ENCODE data around the gene SPTY2D1.
"Not testable (repeated sequence)": the region's sequence is repeated elsewhere in the genome, so short reads cannot be mapped to it uniquely, and the experiment has no call there.

SPTY2D1 gene

DNA sequence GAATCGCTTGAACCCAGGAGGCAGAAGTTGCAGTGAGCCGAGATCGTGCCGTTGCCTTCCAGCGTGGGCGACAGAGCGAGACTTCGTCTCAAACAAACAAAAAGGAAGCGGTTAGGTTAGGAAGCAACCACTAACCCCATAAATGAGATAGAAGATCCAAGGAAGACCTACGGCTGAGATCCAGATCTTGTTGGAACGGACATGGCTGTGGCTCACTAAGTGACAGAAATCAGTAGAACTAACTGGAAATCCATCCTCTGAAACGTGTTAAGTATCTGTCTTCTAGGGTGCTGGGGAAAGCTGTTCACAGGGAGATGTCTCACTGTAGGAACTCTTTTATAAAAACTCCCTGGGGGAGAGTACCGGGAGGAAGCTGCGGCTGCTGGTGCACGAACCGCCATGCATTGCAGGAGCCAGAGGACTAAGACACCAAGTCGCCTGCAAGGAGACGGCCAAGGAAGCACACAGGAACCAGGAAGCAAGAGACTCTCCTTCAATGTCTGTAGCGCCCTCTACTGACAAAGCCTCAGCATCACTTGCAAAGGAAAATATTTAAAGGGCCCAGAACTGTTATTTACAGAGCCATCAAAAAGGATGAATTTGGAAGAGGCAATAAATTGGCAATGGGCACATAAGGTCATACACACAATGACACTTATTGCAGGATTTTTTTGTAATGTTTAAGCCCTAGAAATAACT lies 16.9 kb upstream of the SPTY2D1 start:
- no peaks in the 10 kb centered on the region for H3K9me3 Mint-ChIP-seq

DNA sequence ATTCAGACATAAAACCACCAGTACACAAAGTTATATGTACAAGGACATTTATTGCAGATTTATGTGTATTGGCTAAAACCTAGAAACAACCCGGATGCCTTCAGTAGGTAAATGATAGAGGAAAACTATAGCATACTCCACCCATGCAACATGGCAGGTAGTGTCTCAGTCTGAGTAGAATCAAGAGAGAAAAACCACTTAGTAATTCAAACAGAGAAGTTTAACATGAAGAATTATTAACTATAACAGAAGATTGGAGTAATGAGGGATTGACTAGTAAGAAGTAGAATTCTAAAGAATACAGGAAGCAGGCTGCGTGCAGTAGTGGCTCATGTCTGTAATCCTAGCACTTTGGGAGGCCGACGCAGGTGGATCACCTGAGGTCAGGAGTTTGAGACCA lies 16.2 kb upstream of the SPTY2D1 start:
- H3K27ac Mint-ChIP-seq (ENCODE audit: low read depth): no peak overlapping the region
- no peaks in the 10 kb centered on the region for H3K36me3 Mint-ChIP-seq (ENCODE audit: insufficient read depth)
- no peak overlapping the region for H3K4me3 Mint-ChIP-seq
- DNase-seq (ENCODE audit: low spot score in 2 of 2) (no peak), ATAC-seq (replicated peaks; ENCODE audit: extremely low read depth, poor library complexity, severe bottlenecking) (no peak)
- no peaks in the 10 kb centered on the region for H3K27me3 Mint-ChIP-seq
- H3K4me1 Mint-ChIP-seq: no peaks in the 10 kb centered on the region
- no peaks in the 10 kb centered on the region for H3K9me3 Mint-ChIP-seq

More for the DNA sequence above, 16.9 kb upstream of the SPTY2D1 start:
- no peak overlapping the region for H3K4me3 Mint-ChIP-seq
- no peak for ATAC-seq (replicated peaks; ENCODE audit: extremely low read depth, poor library complexity, severe bottlenecking)
- H3K27ac Mint-ChIP-seq (ENCODE audit: low read depth): no peak overlapping the region
- no peaks in the 10 kb centered on the region for H3K4me1 Mint-ChIP-seq
- DNase-seq (ENCODE audit: low spot score in 2 of 2): no peak
- no peaks in the 10 kb centered on the region for H3K36me3 Mint-ChIP-seq (ENCODE audit: insufficient read depth)
- no peaks in the 10 kb centered on the region for H3K27me3 Mint-ChIP-seq

DNA sequence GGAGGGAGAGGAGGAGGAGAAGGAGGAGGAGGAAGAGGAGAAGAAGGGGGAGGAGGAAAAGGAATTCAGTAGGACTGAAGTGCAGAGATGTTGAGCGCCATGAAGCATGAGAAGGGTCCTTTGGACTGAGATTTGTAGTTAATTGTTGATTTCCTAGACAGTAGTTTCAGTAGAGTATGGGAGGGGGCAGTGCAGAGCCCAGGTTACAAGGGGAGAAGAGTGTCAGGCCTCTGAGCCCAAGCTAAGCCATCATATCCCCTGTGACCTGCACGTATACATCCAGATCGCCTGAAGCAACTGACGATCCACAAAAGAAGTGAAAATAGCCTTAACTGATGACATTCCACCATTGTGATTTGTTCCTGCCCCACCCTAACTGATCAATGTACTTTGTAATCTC lies 8.9 kb upstream of the SPTY2D1 start:
- DNase-seq (ENCODE audit: low spot score in 2 of 2); H3K4me3 Mint-ChIP-seq; H3K36me3 Mint-ChIP-seq (ENCODE audit: insufficient read depth); H3K9me3 Mint-ChIP-seq; ATAC-seq (replicated peaks; ENCODE audit: extremely low read depth, poor library complexity, severe bottlenecking); H3K4me1 Mint-ChIP-seq; H3K27ac Mint-ChIP-seq (ENCODE audit: low read depth): not testable (repeated sequence)
- peaks cover 22% of the 10 kb centered on the region for H3K27me3 Mint-ChIP-seq

DNA sequence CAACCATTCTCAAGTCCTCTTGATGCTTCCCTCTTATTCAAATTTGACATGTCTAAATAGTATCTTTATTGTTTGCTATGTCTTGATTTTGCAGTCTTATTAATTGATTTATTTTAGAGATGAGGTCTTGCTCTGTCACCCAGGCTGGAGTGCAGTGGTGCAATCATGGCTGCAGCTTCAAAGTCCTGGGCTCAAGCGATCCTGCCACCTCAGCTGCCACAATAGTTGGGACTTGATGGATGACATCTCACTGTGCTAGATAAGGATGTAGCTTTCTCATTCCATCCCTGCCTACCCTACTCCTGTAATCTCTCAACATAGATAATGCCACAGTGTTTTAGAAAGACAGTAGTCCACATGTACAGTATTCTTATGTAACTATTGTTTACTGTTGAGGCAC lies 7.5 kb upstream of the SPTY2D1 start:
- H3K36me3 Mint-ChIP-seq (ENCODE audit: insufficient read depth): no peaks in the 10 kb centered on the region
- no peak for DNase-seq (ENCODE audit: low spot score in 2 of 2)
- H3K27me3 Mint-ChIP-seq: peaks cover 32% of the 10 kb centered on the region
- no peak overlapping the region for H3K27ac Mint-ChIP-seq (ENCODE audit: low read depth)
- H3K9me3 Mint-ChIP-seq: no peaks in the 10 kb centered on the region
- ATAC-seq (replicated peaks; ENCODE audit: extremely low read depth, poor library complexity, severe bottlenecking): no peak
- no peaks in the 10 kb centered on the region for H3K4me1 Mint-ChIP-seq
- H3K4me3 Mint-ChIP-seq: no peak overlapping the region

DNA sequence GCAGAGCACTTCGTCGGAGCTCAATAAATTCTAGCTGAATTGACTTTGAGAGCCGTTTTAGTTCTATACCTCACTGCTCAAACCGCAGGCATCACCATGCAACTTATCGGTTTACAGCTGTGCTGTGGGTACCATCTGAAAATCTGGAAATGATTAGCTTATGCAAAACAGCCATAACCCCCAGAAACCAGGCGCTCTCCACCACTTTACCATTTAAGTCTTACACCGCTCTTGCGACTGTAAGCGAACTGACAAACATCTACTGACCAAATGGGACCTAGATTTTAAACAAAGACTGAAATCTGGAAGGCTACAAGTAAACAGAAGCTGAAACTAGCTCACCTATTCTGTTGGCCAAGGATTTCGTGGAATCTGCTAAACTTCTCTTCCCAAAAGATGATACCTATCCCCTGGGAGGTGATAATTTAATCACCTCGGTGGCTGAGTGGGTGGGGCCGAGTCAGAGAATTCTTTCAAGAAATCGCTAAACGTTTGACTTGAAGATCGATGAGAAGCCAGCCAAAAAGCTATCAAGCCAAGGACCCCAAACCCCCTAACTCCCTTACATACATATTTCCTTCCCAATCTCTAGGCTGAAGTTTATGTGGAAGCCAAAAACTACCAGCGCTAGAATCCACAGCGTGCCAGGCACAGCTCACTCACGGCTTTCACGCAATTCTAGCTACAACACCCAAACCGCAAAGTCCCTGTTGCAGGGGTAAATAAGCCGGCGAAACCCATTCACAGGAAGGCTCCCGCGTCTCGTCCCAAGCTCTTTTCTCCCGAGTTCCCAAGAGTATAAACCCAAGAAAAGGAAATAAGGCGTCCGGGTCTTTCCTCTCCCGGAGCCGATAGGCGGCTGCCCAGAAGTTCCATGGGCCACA lies 644 bp downstream of the SPTY2D1 start:
- Mint-ChIP-seq H3K9me3 (no peaks in the 10 kb centered on the region), H3K27me3 (peaks cover 10% of the 10 kb centered on the region), H3K36me3 (ENCODE audit: insufficient read depth) (peaks cover 18% of the 10 kb centered on the region), H3K4me3 (peak overlapping the region; percentile 84), H3K27ac (ENCODE audit: low read depth) (peak overlapping the region; percentile 97), H3K4me1 (peaks cover 28% of the 10 kb centered on the region)
- ATAC-seq (replicated peaks; ENCODE audit: extremely low read depth, poor library complexity, severe bottlenecking): peak; percentile 21
- no peak for DNase-seq (ENCODE audit: low spot score in 2 of 2)

DNA sequence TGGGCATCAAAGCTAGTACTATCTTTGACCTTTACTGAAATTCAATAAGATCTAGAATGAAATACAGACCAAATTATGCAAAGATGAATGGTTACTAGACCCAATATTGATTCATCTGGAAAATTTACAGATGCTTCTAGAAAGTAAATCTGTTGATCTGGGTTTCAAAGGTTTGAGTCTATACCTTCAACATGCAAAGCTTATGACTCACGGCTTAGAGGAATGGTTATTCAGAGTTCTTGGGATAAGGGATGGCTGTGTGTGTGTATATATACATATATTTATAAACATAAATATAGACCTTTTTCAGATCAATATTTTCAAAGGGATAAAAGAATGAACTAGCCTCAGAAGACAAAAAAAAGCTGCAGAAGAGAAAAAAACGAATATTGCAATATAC lies 1.3 kb downstream of the SPTY2D1 start:
- H3K4me1 Mint-ChIP-seq: peaks cover 35% of the 10 kb centered on the region
- DNase-seq (ENCODE audit: low spot score in 2 of 2) (no peak), ATAC-seq (replicated peaks; ENCODE audit: extremely low read depth, poor library complexity, severe bottlenecking) (no peak)
- peaks cover 10% of the 10 kb centered on the region for H3K27me3 Mint-ChIP-seq
- no peaks in the 10 kb centered on the region for H3K9me3 Mint-ChIP-seq
- H3K4me3 Mint-ChIP-seq: peak overlapping the region; percentile 84
- H3K36me3 Mint-ChIP-seq (ENCODE audit: insufficient read depth): peaks cover 18% of the 10 kb centered on the region
- H3K27ac Mint-ChIP-seq (ENCODE audit: low read depth): no peak overlapping the region

DNA sequence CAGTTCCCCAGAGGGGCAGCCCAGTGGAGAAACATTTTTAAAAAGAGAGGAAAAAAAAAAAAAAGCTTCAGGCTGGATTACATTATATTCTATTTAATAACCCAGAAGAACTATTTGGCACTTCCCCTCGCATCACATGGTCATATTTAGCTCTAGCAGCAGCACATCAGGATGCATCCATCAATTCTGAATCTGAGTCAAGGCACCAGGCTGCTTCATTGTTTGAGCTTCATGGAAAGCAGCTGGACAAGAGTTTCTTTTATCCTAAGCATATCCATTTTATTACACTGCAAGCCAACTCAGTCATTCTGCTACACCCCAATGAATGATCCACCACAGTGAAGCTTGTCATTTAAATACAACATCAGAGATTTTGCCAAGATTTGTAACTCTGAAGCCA lies 10.0 kb downstream of the SPTY2D1 start:
- Mint-ChIP-seq H3K27ac (ENCODE audit: low read depth) (no peak overlapping the region), H3K4me1 (peaks cover 39% of the 10 kb centered on the region), H3K27me3 (no peaks in the 10 kb centered on the region), H3K4me3 (no peak overlapping the region), H3K9me3 (no peaks in the 10 kb centered on the region), H3K36me3 (ENCODE audit: insufficient read depth) (peaks cover under 1% of the 10 kb centered on the region)
- DNase-seq (ENCODE audit: low spot score in 2 of 2) (no peak), ATAC-seq (replicated peaks; ENCODE audit: extremely low read depth, poor library complexity, severe bottlenecking) (no peak)

DNA sequence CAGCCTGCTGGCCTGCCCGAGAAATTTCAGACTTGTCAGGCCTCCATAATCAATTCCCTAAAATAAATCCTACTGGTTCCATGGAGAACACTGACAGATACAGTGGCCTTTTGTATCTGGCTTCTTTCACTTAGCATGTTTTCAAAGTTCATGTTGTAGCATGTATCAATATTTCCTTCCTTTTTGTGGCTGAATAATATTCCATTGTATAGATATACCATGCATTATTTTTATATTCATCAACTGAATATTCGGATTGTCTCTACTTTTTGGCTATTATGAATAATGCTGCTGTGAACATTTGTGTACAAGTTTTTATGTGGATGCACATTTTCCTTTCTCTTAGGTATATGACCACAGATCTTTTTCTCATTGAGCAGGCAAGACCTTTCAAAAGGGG lies 10.4 kb downstream of the SPTY2D1 start:
- DNase-seq (ENCODE audit: low spot score in 2 of 2): no peak
- Mint-ChIP-seq H3K27me3 (no peaks in the 10 kb centered on the region), H3K4me3 (no peak overlapping the region), H3K9me3 (no peaks in the 10 kb centered on the region), H3K4me1 (peaks cover 40% of the 10 kb centered on the region), H3K36me3 (ENCODE audit: insufficient read depth) (no peaks in the 10 kb centered on the region), H3K27ac (ENCODE audit: low read depth) (no peak overlapping the region)
- no peak for ATAC-seq (replicated peaks; ENCODE audit: extremely low read depth, poor library complexity, severe bottlenecking)

DNA sequence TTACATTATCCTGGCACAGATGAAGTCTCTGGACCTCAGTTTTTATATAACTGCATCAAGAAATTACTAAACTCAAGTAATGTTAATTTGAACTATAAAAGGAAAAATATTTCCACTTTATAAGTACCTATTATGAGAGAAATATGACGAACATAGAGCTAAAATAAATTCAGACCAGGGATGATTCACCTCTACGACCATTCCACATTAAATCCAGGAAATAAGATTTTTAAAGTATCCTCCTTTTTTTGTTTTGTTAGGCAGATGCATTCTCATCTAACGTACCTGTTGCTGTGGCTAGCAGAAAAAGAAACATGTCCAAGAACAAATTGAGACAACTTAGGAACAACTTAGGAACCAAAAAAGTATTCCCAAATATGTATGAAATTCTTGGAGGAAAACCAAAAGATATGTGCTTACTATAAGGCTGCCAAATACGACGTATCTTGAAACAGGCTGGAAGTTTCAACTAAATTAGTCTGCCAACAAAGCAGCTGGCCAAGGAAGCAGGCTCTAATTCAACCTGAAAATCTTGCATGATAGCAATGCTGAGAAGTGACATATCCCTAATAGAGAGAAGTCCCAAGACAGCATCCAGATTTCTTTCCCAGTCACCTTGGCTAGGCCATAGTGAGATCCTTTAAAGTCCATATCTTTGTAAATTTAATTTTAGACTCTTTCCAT lies 15.7 kb downstream of the SPTY2D1 start:
- DNase-seq (ENCODE audit: low spot score in 2 of 2) (no peak), ATAC-seq (replicated peaks; ENCODE audit: extremely low read depth, poor library complexity, severe bottlenecking) (no peak)
- peak overlapping the region; percentile 59 for H3K27ac Mint-ChIP-seq (ENCODE audit: low read depth)
- no peaks in the 10 kb centered on the region for H3K9me3 Mint-ChIP-seq
- H3K27me3 Mint-ChIP-seq: no peaks in the 10 kb centered on the region
- peak overlapping the region; percentile 66 for H3K4me3 Mint-ChIP-seq
- H3K4me1 Mint-ChIP-seq: peaks cover 44% of the 10 kb centered on the region
- peaks cover 24% of the 10 kb centered on the region for H3K36me3 Mint-ChIP-seq (ENCODE audit: insufficient read depth)

DNA sequence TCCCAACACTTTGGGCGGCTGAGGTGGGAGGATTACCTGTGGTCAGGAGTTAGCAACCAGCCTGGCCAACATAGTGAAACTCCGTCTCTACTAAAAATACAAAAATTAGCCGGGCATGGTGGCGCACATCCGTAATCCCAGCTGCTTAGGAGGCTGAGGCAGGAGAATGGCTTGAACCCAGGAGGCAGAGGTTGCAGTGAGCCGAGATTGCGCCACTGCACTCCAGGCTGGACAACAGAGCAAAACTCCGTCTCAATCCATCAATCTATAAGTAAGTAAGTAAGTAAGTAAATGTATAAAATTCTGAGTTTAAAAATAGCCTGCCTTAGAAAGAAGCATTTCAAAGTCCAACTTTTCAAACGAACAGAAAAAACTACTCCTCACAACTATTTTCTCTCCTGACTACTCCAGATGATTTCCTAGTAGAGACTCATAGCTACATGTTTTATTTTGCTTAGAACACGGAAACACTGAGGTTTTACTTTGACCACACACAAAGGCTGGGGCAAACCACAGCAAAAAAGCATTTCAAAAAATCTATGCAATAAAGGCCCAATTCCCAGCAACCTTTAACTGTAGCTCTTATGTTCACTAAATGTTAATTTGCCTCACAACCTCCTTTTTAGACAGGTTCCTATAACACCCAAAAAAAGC lies 16.3 kb downstream of the SPTY2D1 start:
- Mint-ChIP-seq H3K4me3 (peak overlapping the region; percentile 66), H3K4me1 (peaks cover 44% of the 10 kb centered on the region), H3K27ac (ENCODE audit: low read depth) (peak overlapping the region; percentile 59)

DNA sequence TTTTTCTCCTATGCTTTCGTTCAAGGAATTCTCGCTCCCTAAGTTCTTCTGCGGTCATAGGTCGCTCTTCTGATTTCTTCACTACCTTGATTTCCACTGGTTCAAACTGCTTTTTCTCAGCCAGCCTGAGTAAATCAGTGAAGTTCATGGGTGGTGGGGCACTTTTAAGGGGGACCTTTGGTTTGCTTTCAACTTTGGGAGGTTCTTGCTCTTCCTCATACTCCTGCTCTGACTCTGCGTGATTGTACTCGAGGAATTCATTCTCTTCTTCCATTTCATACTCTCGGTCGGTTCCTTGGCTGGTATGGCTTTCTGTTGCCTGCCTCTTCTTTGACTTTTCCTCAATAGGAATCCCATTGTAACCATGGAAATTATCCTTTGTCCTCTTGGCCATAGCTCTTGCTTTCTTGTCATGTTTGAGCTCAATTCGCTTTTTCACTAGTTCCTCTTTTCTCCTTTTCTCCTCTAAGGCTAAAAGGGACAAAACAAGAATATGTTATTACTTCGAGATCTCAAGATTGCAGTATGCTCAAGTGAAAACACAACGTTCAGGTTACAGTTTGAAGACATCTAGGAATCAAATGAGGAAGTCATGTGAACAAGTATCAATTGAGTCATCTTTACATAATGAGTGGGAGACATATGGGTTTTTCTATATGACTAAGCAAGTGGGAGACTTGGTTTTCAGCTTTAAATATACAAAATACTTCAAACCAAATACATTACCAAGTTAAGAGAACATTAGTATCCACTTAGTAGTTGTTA lies 18.3 kb downstream of the SPTY2D1 start:
- no peak for DNase-seq (ENCODE audit: low spot score in 2 of 2)
- Mint-ChIP-seq H3K27ac (ENCODE audit: low read depth) (peak overlapping the region; percentile 15), H3K27me3 (no peaks in the 10 kb centered on the region), H3K9me3 (no peaks in the 10 kb centered on the region), H3K4me1 (peaks cover 33% of the 10 kb centered on the region), H3K36me3 (ENCODE audit: insufficient read depth) (peaks cover 31% of the 10 kb centered on the region), H3K4me3 (no peak overlapping the region)
- no peak for ATAC-seq (replicated peaks; ENCODE audit: extremely low read depth, poor library complexity, severe bottlenecking)

More for the DNA sequence above, 16.3 kb downstream of the SPTY2D1 start:
- H3K27me3 Mint-ChIP-seq: no peaks in the 10 kb centered on the region
- ATAC-seq (replicated peaks; ENCODE audit: extremely low read depth, poor library complexity, severe bottlenecking) (peak; percentile 68), DNase-seq (ENCODE audit: low spot score in 2 of 2) (no peak)
- no peaks in the 10 kb centered on the region for H3K9me3 Mint-ChIP-seq
- H3K36me3 Mint-ChIP-seq (ENCODE audit: insufficient read depth): peaks cover 28% of the 10 kb centered on the region

DNA sequence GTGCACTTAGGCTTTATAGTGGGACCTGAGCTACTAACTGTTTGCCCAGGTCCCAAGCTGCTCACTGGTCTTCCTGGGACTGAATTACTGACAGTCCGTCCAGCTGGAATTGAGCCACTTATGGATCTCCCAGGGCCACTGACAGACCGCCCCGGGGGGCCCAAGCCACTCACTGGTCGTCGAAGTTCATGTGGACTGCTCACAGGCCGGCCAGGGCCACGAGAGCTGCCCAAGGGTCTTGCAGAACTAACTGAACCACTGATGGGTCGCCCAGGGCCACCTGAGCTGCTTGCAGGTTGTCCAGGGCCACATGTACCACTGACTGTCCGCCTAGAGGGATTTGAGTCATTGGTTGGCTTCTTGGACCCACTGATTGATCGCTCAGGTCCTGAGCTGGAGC lies 19.5 kb downstream of the SPTY2D1 start:
- DNase-seq (ENCODE audit: low spot score in 2 of 2) (no peak), ATAC-seq (replicated peaks; ENCODE audit: extremely low read depth, poor library complexity, severe bottlenecking) (no peak)
- no peak overlapping the region for H3K4me3 Mint-ChIP-seq
- H3K27me3 Mint-ChIP-seq: no peaks in the 10 kb centered on the region
- peaks cover 39% of the 10 kb centered on the region for H3K36me3 Mint-ChIP-seq (ENCODE audit: insufficient read depth)
- peaks cover 28% of the 10 kb centered on the region for H3K4me1 Mint-ChIP-seq
- H3K9me3 Mint-ChIP-seq: no peaks in the 10 kb centered on the region
- H3K27ac Mint-ChIP-seq (ENCODE audit: low read depth): peak overlapping the region; percentile 49
